ENCODE data around the gene ASAP2. TPM values are rescaled to one million over a fixed set of nuclear protein-coding genes. Genes with fewer than 3 reads are reported as not detected.
"Not testable (repeated sequence)": the region's sequence is repeated elsewhere in the genome, so short reads cannot be mapped to it uniquely, and the experiment has no call there.

The ASAP2 gene
- polyA plus RNA-seq, 1 donor from 2014 or later: 41.0 TPM

GRCh38 chr2:9266711-9267110, 60.1 kb downstream of the ASAP2 start:
- H3K79me2 ChIP-seq (replicated peaks; ENCODE audit: insufficient read depth, low read length): peaks cover 27% of the 10 kb centered on the region
- H2AFZ ChIP-seq (ENCODE audit: low read depth, low read length): no peak overlapping the region
- H3F3A ChIP-seq (ENCODE audit: insufficient read depth, low read length, poor library complexity, severe bottlenecking): no peaks in the 10 kb centered on the region
- no peak overlapping the region for H3K4me3 ChIP-seq (ENCODE audit: low read length)
- H3K36me3 ChIP-seq (ENCODE audit: insufficient read depth, low read length): no peaks in the 10 kb centered on the region
- TF ChIP-seq CTCF (IDR thresholded peaks at IDR 0.05; ENCODE audit: poor library complexity, severe bottlenecking): no peak
- no peak for TF ChIP-seq RAD21 (conservative IDR thresholded peaks at IDR 0.05)
- no peak for TF ChIP-seq SMC3 (conservative IDR thresholded peaks at IDR 0.05; ENCODE audit: poor library complexity)
- no peak for TF ChIP-seq EZH2 (IDR thresholded peaks at IDR 0.05; ENCODE audit: borderline replicate concordance, insufficient read depth, low read length, poor library complexity, severe bottlenecking)
- TF ChIP-seq EP300 (conservative IDR thresholded peaks at IDR 0.05; ENCODE audit: poor library complexity, severe bottlenecking): no peak
- TF ChIP-seq MXI1 (conservative IDR thresholded peaks at IDR 0.05; ENCODE audit: poor library complexity, severe bottlenecking): no peak
- TF ChIP-seq REST (IDR thresholded peaks at IDR 0.05; ENCODE audit: borderline replicate concordance): no peak
- no peak for TF ChIP-seq TAF1 (IDR thresholded peaks at IDR 0.05; ENCODE audit: low read depth)
- H3K9me2 ChIP-seq (ENCODE audit: insufficient read depth, low read length): no peaks in the 10 kb centered on the region
- no peaks in the 10 kb centered on the region for H4K20me1 ChIP-seq (ENCODE audit: insufficient read depth)
- H3K9ac ChIP-seq (ENCODE audit: low read length): no peak overlapping the region
- H3K27ac ChIP-seq (ENCODE audit: low read length): no peak overlapping the region
- no peak overlapping the region for H3K4me2 ChIP-seq (ENCODE audit: low read length)
- H3K27me3 ChIP-seq (ENCODE audit: insufficient read depth, low read depth, low read length): no peaks in the 10 kb centered on the region
- no peaks in the 10 kb centered on the region for H3K9me3 ChIP-seq (ENCODE audit: low read length)

- not testable (repeated sequence) for H2AFZ ChIP-seq (ENCODE audit: low read depth, low read length); H4K20me1 ChIP-seq (ENCODE audit: insufficient read depth)
- H3K79me2 ChIP-seq (replicated peaks; ENCODE audit: insufficient read depth, low read length): peaks cover 30% of the 10 kb centered on the region
Measured at GRCh38 chr2:9267286-9267685, 60.7 kb downstream of the ASAP2 start.

More at GRCh38 chr2:9267286-9267685, 60.7 kb downstream of the ASAP2 start:
- not testable (repeated sequence) for H3F3A ChIP-seq (ENCODE audit: insufficient read depth, low read length, poor library complexity, severe bottlenecking); H3K27ac ChIP-seq (ENCODE audit: low read length); H3K4me3 ChIP-seq (ENCODE audit: low read length); H3K9ac ChIP-seq (ENCODE audit: low read length); H3K9me3 ChIP-seq (ENCODE audit: low read length); H3K27me3 ChIP-seq (ENCODE audit: insufficient read depth, low read depth, low read length); H3K9me2 ChIP-seq (ENCODE audit: insufficient read depth, low read length); H3K36me3 ChIP-seq (ENCODE audit: insufficient read depth, low read length); H3K4me2 ChIP-seq (ENCODE audit: low read length)
